Uterus (tissue), 4 donors: ENCODE measurements around the gene NTRK2. TPM values are rescaled to one million over a fixed set of nuclear protein-coding genes. Genes with fewer than 3 reads are reported as not detected.

ENCODE experiments used
- DNase-seq, 2 donors: peaks; one replicate each; pipeline ENCODE4 v3.0.0-alpha.2; 2019 to 2020
- H3K27ac ChIP-seq, 2 donors: fragments of 200-600 bp; sonication (generic); 1 replicate in 1 of 2; 2 replicates in 1 of 2; pipeline ENCODE4 v1.5.1; 2016 to 2018
- H3K27me3 ChIP-seq, 2 donors: fragments of 200-600 bp; sonication (generic); one replicate each; pipeline ENCODE4 v1.5.1; 2018 to 2019; ENCODE audit warnings: control low read depth in 1 of 2
- H3K36me3 ChIP-seq, 2 donors: fragments of 200-600 bp; sonication (generic); one replicate each; pipeline ENCODE4 v1.5.1; 2019; ENCODE audit warnings: control low read depth in 1 of 2
- H3K4me1 ChIP-seq, 2 donors: fragments of 200-600 bp; sonication (generic); one replicate each; pipeline ENCODE4 v1.5.1; 2018 to 2019; ENCODE audit warnings: control low read depth in 1 of 2
- H3K4me3 ChIP-seq, 2 donors: fragments of 200-600 bp; sonication (generic); 1 replicate in 1 of 2; 2 replicates in 1 of 2; pipeline ENCODE4 v1.5.1; 2018 to 2019; ENCODE audit warnings: mild to moderate bottlenecking in 1 of 2
- H3K9me3 ChIP-seq, 2 donors: fragments of 200-600 bp; sonication (generic); one replicate each; pipeline ENCODE4 v1.5.1; 2019; ENCODE audit warnings: control low read depth in 1 of 2
- CTCF ChIP-seq, 4 experiments: fragments of 200-600 bp in 2 of 4; fragments of 450-650 bp in 2 of 4; sonication (generic) in 2 of 4; IDR thresholded peaks; one replicate each; pipeline ENCODE4 v1.5.1; 2016 to 2019; ENCODE audit warnings: antibody characterized with exemption in 4 of 4, mild to moderate bottlenecking in 2 of 4, moderate library complexity in 1 of 4
- POLR2A ChIP-seq, 2 donors: fragments of 450-650 bp; IDR thresholded peaks; one replicate each; pipeline ENCODE4 v1.6.1; 2016; ENCODE audit warnings: antibody characterized with exemption in 2 of 2, mild to moderate bottlenecking in 1 of 2, moderate library complexity in 1 of 2
- intact Hi-C: fragments of 100-400 bp; cut with DNase I; formaldehyde crosslinking; loops from one replicate; pipeline ENCODE4 v1.15.1; 2023; ENCODE audit warnings: low total_unique reads
- total RNA-seq, 4 donors: library from RNA; depleted of rRNA in 3 of 4; stranded (reverse); fragments of >200 nt in 3 of 4; gene quantifications; one replicate each; pipeline versions ENCODE4 v1.1.0 to v1.2.4, GENCODE V29; 2014 to 2023
- donor health status: DM: yes; HTN: yes; CAD: no.

NTRK2 gene
- total RNA-seq, 4 donors from 2014 or later: 6.5 to 23.2 (median 12.5) TPM

GRCh38 chr9:84718476-84718875 lies 48.9 kb downstream of the NTRK2 start:
- Histone ChIP-seq H3K4me1 (no peaks in the 10 kb centered on the region), H3K36me3 (no peaks in the 10 kb centered on the region), H3K27ac (no peak overlapping the region), H3K4me3 (no peak overlapping the region), H3K27me3 (no peaks in the 10 kb centered on the region), H3K9me3 (no peaks in the 10 kb centered on the region)
- intact Hi-C loops: no loop called here
- TF ChIP-seq CTCF (IDR thresholded peaks at IDR 0.05) (no peak), POLR2A (IDR thresholded peaks at IDR 0.05) (no peak)
- no peak for DNase-seq

- TF ChIP-seq POLR2A (IDR thresholded peaks at IDR 0.05) (no peak), CTCF (IDR thresholded peaks at IDR 0.05) (no peak)
- intact Hi-C loops: no loop called here
- H3K27me3 ChIP-seq: no peaks in the 10 kb centered on the region
- H3K9me3 ChIP-seq: no peaks in the 10 kb centered on the region
- no peak overlapping the region for H3K4me3 ChIP-seq
- no peaks in the 10 kb centered on the region for H3K36me3 ChIP-seq
- no peak overlapping the region for H3K27ac ChIP-seq
- no peaks in the 10 kb centered on the region for H3K4me1 ChIP-seq
- no peak for DNase-seq
Measured at GRCh38 chr9:84722388-84722989, 53.0 kb downstream of the NTRK2 start.

GRCh38 chr9:84723426-84723825 lies 53.9 kb downstream of the NTRK2 start:
- H3K36me3 ChIP-seq: no peaks in the 10 kb centered on the region
- intact Hi-C loops: no loop called here
- no peaks in the 10 kb centered on the region for H3K9me3 ChIP-seq
- no peaks in the 10 kb centered on the region for H3K4me1 ChIP-seq
- no peak for TF ChIP-seq POLR2A (IDR thresholded peaks at IDR 0.05)
- no peak for TF ChIP-seq CTCF (IDR thresholded peaks at IDR 0.05)
- no peak overlapping the region for H3K4me3 ChIP-seq
- no peaks in the 10 kb centered on the region for H3K27me3 ChIP-seq
- DNase-seq: no peak
- no peak overlapping the region for H3K27ac ChIP-seq

GRCh38 chr9:84731696-84732095 lies 62.2 kb downstream of the NTRK2 start:
- H3K9me3 ChIP-seq: no peaks in the 10 kb centered on the region
- TF ChIP-seq CTCF (IDR thresholded peaks at IDR 0.05): no peak
- H3K27me3 ChIP-seq: no peaks in the 10 kb centered on the region
- H3K36me3 ChIP-seq: no peaks in the 10 kb centered on the region
- intact Hi-C loops: no loop called here
- no peaks in the 10 kb centered on the region for H3K4me1 ChIP-seq
- DNase-seq: no peak
- H3K27ac ChIP-seq: no peak overlapping the region
- H3K4me3 ChIP-seq: no peak overlapping the region

- intact Hi-C loops: no loop called here
- Histone ChIP-seq H3K36me3 (no peaks in the 10 kb centered on the region), H3K4me1 (no peaks in the 10 kb centered on the region), H3K27ac (no peak overlapping the region), H3K27me3 (no peaks in the 10 kb centered on the region), H3K9me3 (no peaks in the 10 kb centered on the region), H3K4me3 (no peak overlapping the region)
- DNase-seq: no peak
- TF ChIP-seq POLR2A (IDR thresholded peaks at IDR 0.05) (no peak), CTCF (IDR thresholded peaks at IDR 0.05) (no peak)
Measured at GRCh38 chr9:84736081-84736480, 66.6 kb downstream of the NTRK2 start.
